Osteocyte (in vitro differentiated cells): ENCODE data around the gene HNF4A. TPM values are rescaled to one million over a fixed set of nuclear protein-coding genes. Genes with fewer than 3 reads are reported as not detected.
A peak's percentile ranks its signal among the peaks of the same experiment; 100 is the strongest.

Experiments used
- DNase-seq: peaks from one replicate; pipeline ENCODE4 v3.0.0; 2021; ENCODE audit warnings: mixed read lengths; ENCODE audit not compliant: unreplicated experiment; ENCODE audit errors: extremely low spot score
- H3K27ac Mint-ChIP-seq: one replicate; pipeline ENCODE4 v1.8.0; 2021; ENCODE audit warnings: mild to moderate bottlenecking, mixed read lengths; ENCODE audit not compliant: unreplicated experiment
- H3K27me3 Mint-ChIP-seq: one replicate; pipeline ENCODE4 v1.8.0; 2021; ENCODE audit warnings: mixed read lengths; ENCODE audit not compliant: unreplicated experiment
- H3K36me3 Mint-ChIP-seq: one replicate; pipeline ENCODE4 v1.8.0; 2021; ENCODE audit warnings: mixed read lengths; ENCODE audit not compliant: unreplicated experiment
- H3K4me1 Mint-ChIP-seq: one replicate; pipeline ENCODE4 v1.8.0; 2021; ENCODE audit warnings: mixed read lengths; ENCODE audit not compliant: unreplicated experiment
- H3K4me3 Mint-ChIP-seq: one replicate; pipeline ENCODE4 v1.8.0; 2021; ENCODE audit warnings: mild to moderate bottlenecking, moderate library complexity, mixed read lengths; ENCODE audit not compliant: unreplicated experiment
- H3K9me3 Mint-ChIP-seq: one replicate; pipeline ENCODE4 v1.8.0; 2021; ENCODE audit warnings: mixed read lengths; ENCODE audit not compliant: unreplicated experiment
- total RNA-seq: library from RNA; stranded (reverse); gene quantifications from 2 replicates; pipeline ENCODE4 v1.2.1, GENCODE V29; 2021
- TF ChIP-seq, protein P1 (sequence below): fragments of 200-600 bp; sonication (generic); IDR thresholded peaks from 2 replicates; pipeline ENCODE4 v1.5.0; 2021; ENCODE audit warnings: antibody characterized with exemption, mild to moderate bottlenecking, moderate library complexity

Gene HNF4A
- total RNA-seq, 1 donor from 2014 or later: not detected

- H3K27ac Mint-ChIP-seq: peak overlapping the region; percentile 97
These were observed 119.8 kb downstream of the HNF4A start for GRCh38 chr20:44475372-44475693.

GRCh38 chr20:44475694-44476560, 120.4 kb downstream of the HNF4A start, which contains the start of gene TTPAL:
Gene TTPAL (plus strand): TSS chr20:44475874. CDS start chr20:44480000, 4,126 bp downstream.
- Mint-ChIP-seq H3K36me3 (peaks cover 8% of the 10 kb centered on the region), H3K4me3 (peak within 1 kb of the TSS; percentile 96), H3K27ac (peak within 1 kb of the TSS; percentile 97), H3K27me3 (no peaks in the 10 kb centered on the region), H3K9me3 (no peaks in the 10 kb centered on the region), H3K4me1 (peaks cover 27% of the 10 kb centered on the region)
- TF ChIP-seq, protein P1, sequence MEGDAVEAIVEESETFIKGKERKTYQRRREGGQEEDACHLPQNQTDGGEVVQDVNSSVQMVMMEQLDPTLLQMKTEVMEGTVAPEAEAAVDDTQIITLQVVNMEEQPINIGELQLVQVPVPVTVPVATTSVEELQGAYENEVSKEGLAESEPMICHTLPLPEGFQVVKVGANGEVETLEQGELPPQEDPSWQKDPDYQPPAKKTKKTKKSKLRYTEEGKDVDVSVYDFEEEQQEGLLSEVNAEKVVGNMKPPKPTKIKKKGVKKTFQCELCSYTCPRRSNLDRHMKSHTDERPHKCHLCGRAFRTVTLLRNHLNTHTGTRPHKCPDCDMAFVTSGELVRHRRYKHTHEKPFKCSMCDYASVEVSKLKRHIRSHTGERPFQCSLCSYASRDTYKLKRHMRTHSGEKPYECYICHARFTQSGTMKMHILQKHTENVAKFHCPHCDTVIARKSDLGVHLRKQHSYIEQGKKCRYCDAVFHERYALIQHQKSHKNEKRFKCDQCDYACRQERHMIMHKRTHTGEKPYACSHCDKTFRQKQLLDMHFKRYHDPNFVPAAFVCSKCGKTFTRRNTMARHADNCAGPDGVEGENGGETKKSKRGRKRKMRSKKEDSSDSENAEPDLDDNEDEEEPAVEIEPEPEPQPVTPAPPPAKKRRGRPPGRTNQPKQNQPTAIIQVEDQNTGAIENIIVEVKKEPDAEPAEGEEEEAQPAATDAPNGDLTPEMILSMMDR: peak; percentile 41
- DNase-seq: peak; percentile 95

More at GRCh38 chr20:44475372-44475693, 119.8 kb downstream of the HNF4A start:
- Mint-ChIP-seq H3K4me1 (peaks cover 27% of the 10 kb centered on the region), H3K27me3 (no peaks in the 10 kb centered on the region), H3K36me3 (peaks cover 3% of the 10 kb centered on the region), H3K4me3 (peak overlapping the region; percentile 96), H3K9me3 (no peaks in the 10 kb centered on the region)
- TF ChIP-seq, protein P1: no peak
- no peak for DNase-seq

GRCh38 chr20:44477151-44477550, 121.7 kb downstream of the HNF4A start:
- no peak for DNase-seq
- H3K36me3 Mint-ChIP-seq: peaks cover 9% of the 10 kb centered on the region
- TF ChIP-seq, protein P1: no peak
- no peaks in the 10 kb centered on the region for H3K27me3 Mint-ChIP-seq
- no peaks in the 10 kb centered on the region for H3K9me3 Mint-ChIP-seq
- peaks cover 27% of the 10 kb centered on the region for H3K4me1 Mint-ChIP-seq
- peak overlapping the region; percentile 97 for H3K27ac Mint-ChIP-seq
- peak overlapping the region; percentile 96 for H3K4me3 Mint-ChIP-seq

DNA sequence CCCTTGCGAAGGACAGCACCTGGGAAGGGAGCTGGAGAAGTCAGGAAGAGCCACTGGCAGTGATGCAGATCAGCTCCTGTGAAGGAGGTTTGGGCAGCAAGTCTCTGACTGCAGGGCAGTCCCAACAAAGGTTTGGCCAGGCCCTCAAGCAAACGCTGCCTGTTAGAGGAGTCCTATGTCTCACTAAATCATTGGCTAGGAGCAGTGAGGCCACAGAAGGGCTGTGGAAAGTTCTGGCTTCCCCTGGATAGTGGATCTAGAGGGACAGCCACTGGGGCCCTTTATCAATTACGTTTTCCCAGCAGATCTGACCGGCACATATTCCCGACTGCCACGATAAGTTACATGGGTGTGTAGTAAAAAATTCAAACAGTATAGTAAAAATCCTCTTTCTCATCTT, 122.7 kb downstream of the HNF4A start:
- H3K27me3 Mint-ChIP-seq: no peaks in the 10 kb centered on the region
- no peak overlapping the region for H3K27ac Mint-ChIP-seq

DNA sequence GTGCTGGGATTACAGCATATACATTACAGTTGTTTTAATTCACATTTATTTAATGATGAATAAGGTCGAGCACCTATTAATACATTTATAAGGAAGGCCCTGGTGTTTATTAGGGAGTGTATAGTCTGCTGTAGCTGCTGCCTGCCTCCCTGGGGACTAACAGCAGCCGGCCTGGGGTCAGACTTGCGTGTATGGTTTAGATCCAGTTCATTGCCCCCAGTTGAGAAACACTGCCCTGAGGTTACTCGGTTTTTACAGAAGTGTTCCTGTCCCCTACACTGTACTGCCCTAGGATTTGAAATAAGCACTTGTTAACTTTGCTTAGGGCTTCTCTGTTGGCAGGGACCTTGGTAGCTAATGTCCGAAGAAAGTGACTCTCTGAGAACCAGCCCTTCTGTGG, 124.1 kb downstream of the HNF4A start:
- H3K9me3 Mint-ChIP-seq: no peaks in the 10 kb centered on the region
- H3K36me3 Mint-ChIP-seq: peaks cover 11% of the 10 kb centered on the region
- H3K27ac Mint-ChIP-seq: no peak overlapping the region
- DNase-seq: no peak
- no peaks in the 10 kb centered on the region for H3K27me3 Mint-ChIP-seq
- peaks cover 24% of the 10 kb centered on the region for H3K4me1 Mint-ChIP-seq
- TF ChIP-seq, protein P1: no peak
- H3K4me3 Mint-ChIP-seq: no peak overlapping the region

More for the DNA sequence above, 122.7 kb downstream of the HNF4A start:
- TF ChIP-seq, protein P1: no peak
- no peak for DNase-seq
- peaks cover 27% of the 10 kb centered on the region for H3K4me1 Mint-ChIP-seq
- no peak overlapping the region for H3K4me3 Mint-ChIP-seq
- H3K36me3 Mint-ChIP-seq: peaks cover 9% of the 10 kb centered on the region
- no peaks in the 10 kb centered on the region for H3K9me3 Mint-ChIP-seq
